Measurements from ENCODE around the gene BDKRB2.

DNA sequence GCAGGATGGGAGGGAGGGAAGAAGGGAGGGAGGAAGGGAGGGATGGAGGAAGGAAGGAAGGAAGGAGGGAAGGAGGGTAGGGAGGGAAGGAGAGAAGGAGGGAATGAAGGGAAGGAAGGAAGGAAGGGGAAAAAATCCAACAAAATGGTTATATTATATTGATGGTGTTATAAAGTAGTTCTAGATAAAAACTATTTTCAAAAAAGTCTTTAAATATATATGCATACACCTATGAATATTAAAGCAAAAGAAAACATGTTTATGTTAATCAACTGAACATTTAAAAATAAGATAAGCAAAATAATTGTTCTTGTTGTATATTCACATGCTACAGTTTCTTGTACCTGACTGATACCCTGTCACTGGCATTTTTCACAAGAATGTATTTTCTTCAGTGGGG lies 53.3 kb downstream of the BDKRB2 start:
- TF ChIP-seq POLR2A (IDR thresholded peaks at IDR 0.05) (no peak), EP300 (IDR thresholded peaks at IDR 0.05) (no peak), POLR2AphosphoS5 (IDR thresholded peaks at IDR 0.05) (no peak)
- TF ChIP-seq, protein P1, sequence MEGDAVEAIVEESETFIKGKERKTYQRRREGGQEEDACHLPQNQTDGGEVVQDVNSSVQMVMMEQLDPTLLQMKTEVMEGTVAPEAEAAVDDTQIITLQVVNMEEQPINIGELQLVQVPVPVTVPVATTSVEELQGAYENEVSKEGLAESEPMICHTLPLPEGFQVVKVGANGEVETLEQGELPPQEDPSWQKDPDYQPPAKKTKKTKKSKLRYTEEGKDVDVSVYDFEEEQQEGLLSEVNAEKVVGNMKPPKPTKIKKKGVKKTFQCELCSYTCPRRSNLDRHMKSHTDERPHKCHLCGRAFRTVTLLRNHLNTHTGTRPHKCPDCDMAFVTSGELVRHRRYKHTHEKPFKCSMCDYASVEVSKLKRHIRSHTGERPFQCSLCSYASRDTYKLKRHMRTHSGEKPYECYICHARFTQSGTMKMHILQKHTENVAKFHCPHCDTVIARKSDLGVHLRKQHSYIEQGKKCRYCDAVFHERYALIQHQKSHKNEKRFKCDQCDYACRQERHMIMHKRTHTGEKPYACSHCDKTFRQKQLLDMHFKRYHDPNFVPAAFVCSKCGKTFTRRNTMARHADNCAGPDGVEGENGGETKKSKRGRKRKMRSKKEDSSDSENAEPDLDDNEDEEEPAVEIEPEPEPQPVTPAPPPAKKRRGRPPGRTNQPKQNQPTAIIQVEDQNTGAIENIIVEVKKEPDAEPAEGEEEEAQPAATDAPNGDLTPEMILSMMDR (IDR thresholded peaks at IDR 0.05): no peak
